Measurements from ENCODE around the gene TRPV4. TPM values are rescaled to one million over a fixed set of nuclear protein-coding genes. Genes with fewer than 3 reads are reported as not detected.

Gene TRPV4
- total RNA-seq, 1 donor from 2014 or later: 0.56 TPM

DNA sequence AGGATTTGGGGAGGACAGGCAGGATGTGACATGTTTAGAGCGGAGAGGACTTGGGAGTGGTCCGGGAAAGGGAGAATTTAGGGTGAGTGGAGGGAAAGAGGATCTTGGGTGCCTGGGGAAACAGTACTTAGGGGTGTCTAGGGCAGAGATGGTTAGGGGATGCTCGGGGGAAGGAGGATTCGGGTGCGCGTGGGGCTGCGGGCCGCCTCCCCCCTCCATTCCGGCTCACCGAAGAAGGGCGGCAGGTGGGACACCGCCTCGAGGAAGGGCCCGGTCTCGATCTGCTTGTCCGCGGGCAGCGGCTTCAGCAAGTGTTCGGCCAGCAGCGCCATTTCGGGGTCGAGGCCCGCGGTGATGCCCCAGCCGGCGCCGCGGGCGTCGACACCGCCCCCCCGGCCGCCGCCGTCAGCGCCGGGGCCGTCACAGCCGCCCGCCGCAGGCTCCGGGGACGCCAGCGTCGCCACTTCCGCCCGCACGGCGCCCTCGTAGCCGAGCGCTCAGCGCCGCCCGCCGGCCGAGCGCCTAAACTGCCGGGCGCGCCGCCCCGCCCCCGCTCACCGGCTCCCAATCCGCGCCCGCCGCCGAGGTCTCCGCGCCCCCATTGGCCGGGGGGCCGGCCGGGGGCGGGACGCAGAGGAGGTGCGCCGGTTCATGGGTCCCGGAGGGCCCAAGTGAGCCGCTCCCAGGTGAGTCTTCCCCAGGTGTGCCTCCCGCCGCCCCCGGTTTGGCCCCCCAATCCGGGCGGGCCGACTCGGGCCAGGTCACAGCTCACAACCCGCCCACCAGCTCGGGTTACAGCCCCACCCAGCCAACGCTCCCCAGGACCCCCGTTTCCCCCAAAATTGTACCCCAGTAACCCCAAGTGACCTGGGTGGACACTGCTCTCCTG lies 47.1 kb upstream of the TRPV4 start, which contains the start of gene GLTP:
TSS of gene GLTP (minus strand) at position 499 of the 889 bp plus-strand sequence. CDS start at position 332, 167 bp downstream.
- no peak within 1 kb of the TSS for H3K27ac ChIP-seq
- H3K9me3 Mint-ChIP-seq: no peaks in the 10 kb centered on the region

DNA sequence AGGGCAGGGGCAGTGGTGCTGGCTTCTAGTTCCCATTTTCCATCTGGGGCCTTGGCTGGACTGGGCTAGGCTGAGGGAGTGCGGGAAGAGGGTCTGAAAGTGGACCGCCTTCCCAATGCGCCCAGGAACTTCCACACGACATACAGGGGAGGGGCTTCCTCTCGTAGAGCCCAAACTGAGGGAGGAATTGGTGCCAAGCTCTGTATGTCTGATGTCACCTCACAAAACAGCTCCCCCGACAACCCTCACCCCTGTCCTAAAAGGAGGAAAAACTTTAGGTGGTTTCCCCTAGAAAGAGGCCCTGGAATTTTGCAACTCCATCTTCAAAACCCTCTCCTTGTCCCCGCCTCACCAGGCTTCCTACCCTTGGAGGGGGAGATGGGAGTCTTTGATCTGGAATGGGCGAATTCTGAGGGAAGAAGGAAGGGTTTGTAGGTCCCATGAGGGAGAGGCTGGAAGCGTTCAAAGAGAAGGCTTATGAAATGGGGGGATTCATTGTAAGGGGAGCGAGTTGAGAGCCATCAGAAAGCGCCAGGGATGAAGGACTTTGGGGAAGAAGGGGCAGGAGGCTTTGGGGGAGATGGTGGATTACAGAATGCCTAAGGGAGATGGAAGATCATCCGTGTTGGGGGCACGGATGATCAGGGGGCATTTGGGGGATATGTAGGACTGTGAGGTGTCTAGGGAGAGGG lies 46.3 kb upstream of the TRPV4 start:
- Histone ChIP-seq H3K79me2 (ENCODE audit: low read depth) (peaks cover 21% of the 10 kb centered on the region), H3K4me2 (peak overlapping the region; percentile 81), H3K9ac (peak overlapping the region; percentile 76), H4K20me1 (ENCODE audit: low read depth) (no peaks in the 10 kb centered on the region), H3F3A (ENCODE audit: low read depth) (no peaks in the 10 kb centered on the region), H3K27me3 (peaks cover 18% of the 10 kb centered on the region), H3K4me1 (peaks cover 14% of the 10 kb centered on the region), H3K27ac (no peak overlapping the region), H3K9me3 (ENCODE audit: low read depth) (no peaks in the 10 kb centered on the region), H2AFZ (replicated peaks) (peak overlapping the region; percentile 53), H3K36me3 (no peaks in the 10 kb centered on the region), H3K4me3 (peak overlapping the region; percentile 90)
- Mint-ChIP-seq H3K27ac (peak overlapping the region; percentile 64), H3K9me3 (no peaks in the 10 kb centered on the region), H3K36me3 (no peaks in the 10 kb centered on the region), H3K4me3 (peak overlapping the region; percentile 96), H3K27me3 (ENCODE audit: insufficient read depth, low read depth) (peaks cover 17% of the 10 kb centered on the region), H3K4me1 (peaks cover 28% of the 10 kb centered on the region)
- DNase-seq (ENCODE audit: low spot score): peak; percentile 32
- TF ChIP-seq, protein P1, sequence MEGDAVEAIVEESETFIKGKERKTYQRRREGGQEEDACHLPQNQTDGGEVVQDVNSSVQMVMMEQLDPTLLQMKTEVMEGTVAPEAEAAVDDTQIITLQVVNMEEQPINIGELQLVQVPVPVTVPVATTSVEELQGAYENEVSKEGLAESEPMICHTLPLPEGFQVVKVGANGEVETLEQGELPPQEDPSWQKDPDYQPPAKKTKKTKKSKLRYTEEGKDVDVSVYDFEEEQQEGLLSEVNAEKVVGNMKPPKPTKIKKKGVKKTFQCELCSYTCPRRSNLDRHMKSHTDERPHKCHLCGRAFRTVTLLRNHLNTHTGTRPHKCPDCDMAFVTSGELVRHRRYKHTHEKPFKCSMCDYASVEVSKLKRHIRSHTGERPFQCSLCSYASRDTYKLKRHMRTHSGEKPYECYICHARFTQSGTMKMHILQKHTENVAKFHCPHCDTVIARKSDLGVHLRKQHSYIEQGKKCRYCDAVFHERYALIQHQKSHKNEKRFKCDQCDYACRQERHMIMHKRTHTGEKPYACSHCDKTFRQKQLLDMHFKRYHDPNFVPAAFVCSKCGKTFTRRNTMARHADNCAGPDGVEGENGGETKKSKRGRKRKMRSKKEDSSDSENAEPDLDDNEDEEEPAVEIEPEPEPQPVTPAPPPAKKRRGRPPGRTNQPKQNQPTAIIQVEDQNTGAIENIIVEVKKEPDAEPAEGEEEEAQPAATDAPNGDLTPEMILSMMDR (IDR thresholded peaks at IDR 0.05): no peak
- TF ChIP-seq EZH2 (IDR thresholded peaks at IDR 0.05) (no peak), EZH2phosphoT487 (IDR thresholded peaks at IDR 0.05) (no peak)

More for the DNA sequence above, 47.1 kb upstream of the TRPV4 start, which contains the start of gene GLTP:
- peak; percentile 97 for DNase-seq (ENCODE audit: low spot score)
- H3K4me2 ChIP-seq: peak within 1 kb of the TSS; percentile 97
- H3K4me3 Mint-ChIP-seq: peak within 1 kb of the TSS; percentile 96
- H3K9me3 ChIP-seq (ENCODE audit: low read depth): no peaks in the 10 kb centered on the region
- H4K20me1 ChIP-seq (ENCODE audit: low read depth): no peaks in the 10 kb centered on the region
- peaks cover 28% of the 10 kb centered on the region for H3K4me1 Mint-ChIP-seq
- TF ChIP-seq, protein P1 (IDR thresholded peaks at IDR 0.05): peak; percentile 55
- no peak for TF ChIP-seq EZH2phosphoT487 (IDR thresholded peaks at IDR 0.05)
- peak within 1 kb of the TSS; percentile 90 for H3K4me3 ChIP-seq
- no peaks in the 10 kb centered on the region for H3K36me3 Mint-ChIP-seq
- H3K9ac ChIP-seq: peak within 1 kb of the TSS; percentile 76
- peak within 1 kb of the TSS; percentile 100 for H2AFZ ChIP-seq (replicated peaks)
- no peaks in the 10 kb centered on the region for H3K36me3 ChIP-seq
- H3K79me2 ChIP-seq (ENCODE audit: low read depth): peaks cover 21% of the 10 kb centered on the region
- no peaks in the 10 kb centered on the region for H3F3A ChIP-seq (ENCODE audit: low read depth)
- peaks cover 18% of the 10 kb centered on the region for H3K27me3 ChIP-seq
- peak within 1 kb of the TSS; percentile 64 for H3K27ac Mint-ChIP-seq
- H3K27me3 Mint-ChIP-seq (ENCODE audit: insufficient read depth, low read depth): peaks cover 18% of the 10 kb centered on the region
- peaks cover 14% of the 10 kb centered on the region for H3K4me1 ChIP-seq

DNA sequence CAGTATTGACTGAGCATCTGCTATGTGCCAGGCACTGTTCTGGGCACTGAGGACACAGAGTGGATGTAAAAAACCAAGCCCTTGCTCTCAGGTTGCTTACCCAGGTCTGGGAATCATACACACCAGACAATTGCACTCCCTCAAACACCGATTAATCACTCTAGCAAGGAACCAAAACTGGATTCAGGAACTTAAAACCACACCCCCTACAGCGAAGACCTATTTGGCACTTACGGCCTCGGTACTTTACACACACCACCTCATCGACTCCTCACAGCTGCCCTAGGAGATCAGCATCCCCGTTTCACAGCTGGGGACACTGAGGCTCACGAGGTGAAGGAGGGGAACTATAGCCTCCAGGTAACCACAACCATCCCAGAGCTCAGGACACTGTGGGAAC lies 45.6 kb upstream of the TRPV4 start:
- no peak for TF ChIP-seq EZH2phosphoT487 (IDR thresholded peaks at IDR 0.05)
- TF ChIP-seq, protein P1 (IDR thresholded peaks at IDR 0.05): no peak
- TF ChIP-seq EZH2 (IDR thresholded peaks at IDR 0.05): no peak
- H3K79me2 ChIP-seq (ENCODE audit: low read depth): peaks cover 21% of the 10 kb centered on the region
- H3K27ac ChIP-seq: no peak overlapping the region
- H3K27ac Mint-ChIP-seq: no peak overlapping the region
- peaks cover 18% of the 10 kb centered on the region for H3K27me3 ChIP-seq
- H3K9me3 ChIP-seq (ENCODE audit: low read depth): no peaks in the 10 kb centered on the region
- H3K4me2 ChIP-seq: peak overlapping the region; percentile 81
- no peaks in the 10 kb centered on the region for H4K20me1 ChIP-seq (ENCODE audit: low read depth)
- H2AFZ ChIP-seq (replicated peaks): no peak overlapping the region
- no peak for DNase-seq (ENCODE audit: low spot score)
- H3K4me3 ChIP-seq: peak overlapping the region; percentile 90
- peaks cover 28% of the 10 kb centered on the region for H3K4me1 Mint-ChIP-seq
- no peaks in the 10 kb centered on the region for H3F3A ChIP-seq (ENCODE audit: low read depth)
- H3K4me1 ChIP-seq: peaks cover 14% of the 10 kb centered on the region
- H3K9me3 Mint-ChIP-seq: no peaks in the 10 kb centered on the region
- no peak overlapping the region for H3K9ac ChIP-seq
- H3K36me3 Mint-ChIP-seq: no peaks in the 10 kb centered on the region
- H3K36me3 ChIP-seq: no peaks in the 10 kb centered on the region
- peak overlapping the region; percentile 96 for H3K4me3 Mint-ChIP-seq
- peaks cover 17% of the 10 kb centered on the region for H3K27me3 Mint-ChIP-seq (ENCODE audit: insufficient read depth, low read depth)

All from neural progenitor cell (in vitro differentiated cells).